SIG-M5 treated with dmso at 0.1 percent for 504 hours (cell line): Measurements from ENCODE around the gene MAP2.

Source experiments
- DNase-seq: peaks from one replicate; lab custom pipeline; 2025; ENCODE audit not compliant: unreplicated experiment; lab: John Stamatoyannopoulos, UW

Gene MAP2

GRCh38 chr2:209424781-209425470, 1.1 kb downstream of the MAP2 start:
- DNase-seq: no peak

GRCh38 chr2:209425471-209426071, 1.7 kb downstream of the MAP2 start:
- DNase-seq: peak; percentile 40

- no peak for DNase-seq
Measured at GRCh38 chr2:209426432-209426831, 2.6 kb downstream of the MAP2 start.

GRCh38 chr2:209431701-209432100, 7.9 kb downstream of the MAP2 start:
- DNase-seq: no peak

GRCh38 chr2:209441541-209441940, 17.7 kb downstream of the MAP2 start:
- no peak for DNase-seq

GRCh38 chr2:209442939-209443338, 19.1 kb downstream of the MAP2 start:
- DNase-seq: no peak

GRCh38 chr2:209445485-209445884, 21.6 kb downstream of the MAP2 start:
- DNase-seq: no peak

- no peak for DNase-seq
Measured at GRCh38 chr2:209451209-209451834, 27.5 kb downstream of the MAP2 start.

GRCh38 chr2:209456489-209456888, 32.6 kb downstream of the MAP2 start:
- no peak for DNase-seq

- DNase-seq: no peak
Measured at GRCh38 chr2:209458008-209458979, 34.4 kb downstream of the MAP2 start.

GRCh38 chr2:209459359-209459758, 35.5 kb downstream of the MAP2 start:
- DNase-seq: no peak

- no peak for DNase-seq
Measured at GRCh38 chr2:209460151-209460761, 36.4 kb downstream of the MAP2 start.

GRCh38 chr2:209463226-209463625, 39.4 kb downstream of the MAP2 start:
- DNase-seq: peak; percentile 23

GRCh38 chr2:209463835-209464234, 40.0 kb downstream of the MAP2 start:
- DNase-seq: no peak

GRCh38 chr2:209468846-209469245, 45.0 kb downstream of the MAP2 start:
- no peak for DNase-seq

- DNase-seq: no peak
Measured at GRCh38 chr2:209469481-209469880, 45.6 kb downstream of the MAP2 start.

- DNase-seq: no peak
Measured at GRCh38 chr2:209470466-209470865, 46.6 kb downstream of the MAP2 start.

GRCh38 chr2:209471037-209471436, 47.2 kb downstream of the MAP2 start:
- DNase-seq: peak; percentile 40

GRCh38 chr2:209472112-209472832, 48.4 kb downstream of the MAP2 start:
- DNase-seq: peak; percentile 93

- DNase-seq: peak; percentile 63
Measured at GRCh38 chr2:209472871-209473270, 49.0 kb downstream of the MAP2 start.
